Right lobe of liver (tissue), 6 donors: ENCODE data around the gene SCN3A. TPM values are rescaled to one million over a fixed set of nuclear protein-coding genes. Genes with fewer than 3 reads are reported as not detected.

Source experiments
- ATAC-seq, 4 donors: fragments of 200-7000 bp; cut with Tn5 transposase; one replicate each; pipeline ENCODE4 v1.9.1; 2020; ENCODE audit warnings: mild to moderate bottlenecking in 4 of 4, moderate library complexity in 4 of 4
- DNase-seq, 3 donors: peaks; one replicate each; pipeline ENCODE4 v3.0.0-alpha.2; 2020
- H3K27ac ChIP-seq, 3 donors: fragments of 200-600 bp; one replicate each; pipeline ENCODE4 v1.8.0; 2022
- H3K27me3 ChIP-seq, 2 donors: fragments of 200-600 bp; one replicate each; pipeline ENCODE4 v1.8.0; 2022
- H3K36me3 ChIP-seq, 4 donors: fragments of 200-600 bp; sonication (generic) in 1 of 4; one replicate each; pipeline versions ENCODE4 v1.5.1 to v1.8.0; 2017 to 2022; ENCODE audit warnings: control low read depth in 1 of 4
- H3K4me1 ChIP-seq, 4 donors: fragments of 200-600 bp; sonication (generic) in 1 of 4; one replicate each; pipeline versions ENCODE4 v1.5.1 to v1.8.0; 2017 to 2022; ENCODE audit warnings: control low read depth in 1 of 4
- H3K4me3 ChIP-seq, 3 donors: fragments of 200-600 bp; one replicate each; pipeline ENCODE4 v1.8.0; 2022
- H3K9me3 ChIP-seq, 4 donors: fragments of 200-600 bp; sonication (generic) in 1 of 4; one replicate each; pipeline versions ENCODE4 v1.5.1 to v1.8.0; 2017 to 2022; ENCODE audit warnings: control low read depth in 1 of 4
- CTCF ChIP-seq, 4 donors: fragments of 200-600 bp in 3 of 4; fragments of 450-650 bp in 1 of 4; IDR thresholded peaks; one replicate each; pipeline versions ENCODE4 v1.5.1 to v1.8.0; 2016 to 2022; ENCODE audit warnings: antibody characterized with exemption in 4 of 4, mild to moderate bottlenecking in 2 of 4
- POLR2A ChIP-seq: fragments of 450-650 bp; IDR thresholded peaks from one replicate; pipeline ENCODE4 v1.6.1; 2017; ENCODE audit warnings: antibody characterized with exemption, mild to moderate bottlenecking
- WGBS: methylation state at CpG from one replicate; pipeline ENCODE4 v1.1.6; 2018; ENCODE audit warnings: low coverage, low lambda C conversion rate; ENCODE audit not compliant: insufficient coverage; ENCODE audit errors: missing lambda C conversion rate; 5-methylcytosine and 5-hydroxymethylcytosine counted together
- intact Hi-C, 2 donors: fragments of 100-400 bp; cut with DNase I; formaldehyde crosslinking; loops; one replicate each; pipeline versions ENCODE4 v1.11.2 to v1.14.1; 2022
- total RNA-seq, 6 experiments: library from RNA; depleted of rRNA in 2 of 6; stranded (reverse); fragments of >200 nt in 2 of 6; fragmentation: NEBNext Ultra II Directional in 3 of 6; extraction: Animal tissue kit (Norgen Biotek cat#: 25700) in 3 of 6; gene quantifications; one replicate each; pipeline versions ENCODE4 v1.1.0 to v1.2.4, GENCODE V29; 2016 to 2023
- donor health status: DM: no; HTN: yes; CAD: no.
- donor health status: DM: no; HTN: no; CAD: no.
- donor health status: DM: no; HTN: no; CAD: no.
- donor health status: DM: no; HTN: yes; CAD: no.
- donor health status: DM: no; HTN: yes; CAD: no.

The SCN3A gene
- total RNA-seq, 6 experiments from 2014 or later = 0.02 to 0.17 (median 0.06) TPM; not detected in 3

GRCh38 chr2:165157160-165157559, 46.7 kb downstream of the SCN3A start:
- Histone ChIP-seq H3K9me3 (no peaks in the 10 kb centered on the region), H3K4me3 (no peak overlapping the region), H3K27ac (no peak overlapping the region), H3K4me1 (no peaks in the 10 kb centered on the region), H3K36me3 (no peaks in the 10 kb centered on the region), H3K27me3 (no peaks in the 10 kb centered on the region)
- intact Hi-C loops = no loop called here
- WGBS = 88% methylated on average over 3 of the region's 4 CpGs
- DNase-seq = no peak
- TF ChIP-seq POLR2A (no peak), CTCF (IDR thresholded peaks at IDR 0.05) (no peak)
- no peak for ATAC-seq

- WGBS = 78% methylated on average over 2 of the region's 2 CpGs
- no peak overlapping the region for H3K4me3 ChIP-seq
- ATAC-seq (no peak), DNase-seq (no peak)
- H3K27ac ChIP-seq = no peak overlapping the region
- intact Hi-C loops = no loop called here
- no peaks in the 10 kb centered on the region for H3K4me1 ChIP-seq
- no peak for TF ChIP-seq CTCF (IDR thresholded peaks at IDR 0.05)
- TF ChIP-seq POLR2A = no peak
- H3K36me3 ChIP-seq = no peaks in the 10 kb centered on the region
- H3K27me3 ChIP-seq = no peaks in the 10 kb centered on the region
- no peaks in the 10 kb centered on the region for H3K9me3 ChIP-seq
These were observed 48.7 kb downstream of the SCN3A start for GRCh38 chr2:165155152-165155551.

- Histone ChIP-seq H3K36me3 (no peaks in the 10 kb centered on the region), H3K4me1 (no peaks in the 10 kb centered on the region), H3K27me3 (no peaks in the 10 kb centered on the region), H3K4me3 (no peak overlapping the region), H3K27ac (no peak overlapping the region), H3K9me3 (no peaks in the 10 kb centered on the region)
- intact Hi-C loops = no loop called here
- TF ChIP-seq CTCF (IDR thresholded peaks at IDR 0.05) = no peak
- ATAC-seq (no peak), DNase-seq (no peak)
- 79% methylated on average over 5 of the region's 5 CpGs for WGBS
These were observed 54.4 kb downstream of the SCN3A start for GRCh38 chr2:165149439-165149838.

GRCh38 chr2:165147186-165148045, 56.4 kb downstream of the SCN3A start:
- DNase-seq (no peak), ATAC-seq (no peak)
- H3K27ac ChIP-seq = no peak overlapping the region
- no peaks in the 10 kb centered on the region for H3K4me1 ChIP-seq
- no peaks in the 10 kb centered on the region for H3K36me3 ChIP-seq
- no peak for TF ChIP-seq CTCF (IDR thresholded peaks at IDR 0.05)
- TF ChIP-seq POLR2A = no peak
- no peak overlapping the region for H3K4me3 ChIP-seq
- no peaks in the 10 kb centered on the region for H3K9me3 ChIP-seq
- WGBS = 27% methylated on average over 4 of the region's 4 CpGs
- H3K27me3 ChIP-seq = no peaks in the 10 kb centered on the region
- intact Hi-C loops = no loop called here
